ENCODE measurements around the gene TGFA.

DNA sequence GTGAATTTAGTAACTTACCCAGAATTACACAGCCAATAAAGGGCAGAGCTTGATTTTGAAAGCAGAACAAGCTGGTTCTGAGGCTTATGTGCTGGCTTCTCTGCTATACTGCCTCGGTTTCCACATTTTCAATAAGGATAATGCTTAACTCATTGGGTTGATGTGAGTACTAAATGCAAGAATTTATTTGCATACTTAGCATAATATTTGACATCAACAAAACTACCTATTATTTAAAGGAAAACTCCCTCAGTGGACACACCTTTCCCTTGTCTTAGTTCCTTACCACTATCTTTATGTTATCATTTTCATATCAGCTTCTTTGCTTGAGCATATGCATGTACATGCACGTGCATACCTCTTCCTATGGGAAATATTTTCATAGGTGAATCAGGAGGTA is 3.0 kb upstream of the TGFA start:
- no peak for TF ChIP-seq CREB1 (CRISPR knock-in tag; IDR thresholded peaks at IDR 0.05)
- no peak for TF ChIP-seq FOXJ3 (CRISPR knock-in tag; IDR thresholded peaks at IDR 0.05; ENCODE audit: borderline replicate concordance)
- TF ChIP-seq, protein P1, sequence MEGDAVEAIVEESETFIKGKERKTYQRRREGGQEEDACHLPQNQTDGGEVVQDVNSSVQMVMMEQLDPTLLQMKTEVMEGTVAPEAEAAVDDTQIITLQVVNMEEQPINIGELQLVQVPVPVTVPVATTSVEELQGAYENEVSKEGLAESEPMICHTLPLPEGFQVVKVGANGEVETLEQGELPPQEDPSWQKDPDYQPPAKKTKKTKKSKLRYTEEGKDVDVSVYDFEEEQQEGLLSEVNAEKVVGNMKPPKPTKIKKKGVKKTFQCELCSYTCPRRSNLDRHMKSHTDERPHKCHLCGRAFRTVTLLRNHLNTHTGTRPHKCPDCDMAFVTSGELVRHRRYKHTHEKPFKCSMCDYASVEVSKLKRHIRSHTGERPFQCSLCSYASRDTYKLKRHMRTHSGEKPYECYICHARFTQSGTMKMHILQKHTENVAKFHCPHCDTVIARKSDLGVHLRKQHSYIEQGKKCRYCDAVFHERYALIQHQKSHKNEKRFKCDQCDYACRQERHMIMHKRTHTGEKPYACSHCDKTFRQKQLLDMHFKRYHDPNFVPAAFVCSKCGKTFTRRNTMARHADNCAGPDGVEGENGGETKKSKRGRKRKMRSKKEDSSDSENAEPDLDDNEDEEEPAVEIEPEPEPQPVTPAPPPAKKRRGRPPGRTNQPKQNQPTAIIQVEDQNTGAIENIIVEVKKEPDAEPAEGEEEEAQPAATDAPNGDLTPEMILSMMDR (IDR thresholded peaks at IDR 0.05) = no peak
- TF ChIP-seq, protein P2, sequence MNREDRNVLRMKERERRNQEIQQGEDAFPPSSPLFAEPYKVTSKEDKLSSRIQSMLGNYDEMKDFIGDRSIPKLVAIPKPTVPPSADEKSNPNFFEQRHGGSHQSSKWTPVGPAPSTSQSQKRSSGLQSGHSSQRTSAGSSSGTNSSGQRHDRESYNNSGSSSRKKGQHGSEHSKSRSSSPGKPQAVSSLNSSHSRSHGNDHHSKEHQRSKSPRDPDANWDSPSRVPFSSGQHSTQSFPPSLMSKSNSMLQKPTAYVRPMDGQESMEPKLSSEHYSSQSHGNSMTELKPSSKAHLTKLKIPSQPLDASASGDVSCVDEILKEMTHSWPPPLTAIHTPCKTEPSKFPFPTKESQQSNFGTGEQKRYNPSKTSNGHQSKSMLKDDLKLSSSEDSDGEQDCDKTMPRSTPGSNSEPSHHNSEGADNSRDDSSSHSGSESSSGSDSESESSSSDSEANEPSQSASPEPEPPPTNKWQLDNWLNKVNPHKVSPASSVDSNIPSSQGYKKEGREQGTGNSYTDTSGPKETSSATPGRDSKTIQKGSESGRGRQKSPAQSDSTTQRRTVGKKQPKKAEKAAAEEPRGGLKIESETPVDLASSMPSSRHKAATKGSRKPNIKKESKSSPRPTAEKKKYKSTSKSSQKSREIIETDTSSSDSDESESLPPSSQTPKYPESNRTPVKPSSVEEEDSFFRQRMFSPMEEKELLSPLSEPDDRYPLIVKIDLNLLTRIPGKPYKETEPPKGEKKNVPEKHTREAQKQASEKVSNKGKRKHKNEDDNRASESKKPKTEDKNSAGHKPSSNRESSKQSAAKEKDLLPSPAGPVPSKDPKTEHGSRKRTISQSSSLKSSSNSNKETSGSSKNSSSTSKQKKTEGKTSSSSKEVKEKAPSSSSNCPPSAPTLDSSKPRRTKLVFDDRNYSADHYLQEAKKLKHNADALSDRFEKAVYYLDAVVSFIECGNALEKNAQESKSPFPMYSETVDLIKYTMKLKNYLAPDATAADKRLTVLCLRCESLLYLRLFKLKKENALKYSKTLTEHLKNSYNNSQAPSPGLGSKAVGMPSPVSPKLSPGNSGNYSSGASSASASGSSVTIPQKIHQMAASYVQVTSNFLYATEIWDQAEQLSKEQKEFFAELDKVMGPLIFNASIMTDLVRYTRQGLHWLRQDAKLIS (CRISPR knock-in tag; IDR thresholded peaks at IDR 0.05; ENCODE audit: borderline replicate concordance) = no peak
- no peak for TF ChIP-seq CBFB (CRISPR knock-in tag; IDR thresholded peaks at IDR 0.05; ENCODE audit: low read depth)
- no peak for TF ChIP-seq RELA (CRISPR knock-in tag; IDR thresholded peaks at IDR 0.05; ENCODE audit: borderline replicate concordance)
- TF ChIP-seq, protein P3, sequence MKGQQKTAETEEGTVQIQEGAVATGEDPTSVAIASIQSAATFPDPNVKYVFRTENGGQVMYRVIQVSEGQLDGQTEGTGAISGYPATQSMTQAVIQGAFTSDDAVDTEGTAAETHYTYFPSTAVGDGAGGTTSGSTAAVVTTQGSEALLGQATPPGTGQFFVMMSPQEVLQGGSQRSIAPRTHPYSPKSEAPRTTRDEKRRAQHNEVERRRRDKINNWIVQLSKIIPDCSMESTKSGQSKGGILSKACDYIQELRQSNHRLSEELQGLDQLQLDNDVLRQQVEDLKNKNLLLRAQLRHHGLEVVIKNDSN (CRISPR knock-in tag; IDR thresholded peaks at IDR 0.05) = no peak
- TF ChIP-seq TEAD1 (CRISPR knock-in tag; IDR thresholded peaks at IDR 0.05) = no peak
- TF ChIP-seq SP1 (CRISPR knock-in tag; conservative IDR thresholded peaks at IDR 0.05) = no peak
- TF ChIP-seq, protein P4, sequence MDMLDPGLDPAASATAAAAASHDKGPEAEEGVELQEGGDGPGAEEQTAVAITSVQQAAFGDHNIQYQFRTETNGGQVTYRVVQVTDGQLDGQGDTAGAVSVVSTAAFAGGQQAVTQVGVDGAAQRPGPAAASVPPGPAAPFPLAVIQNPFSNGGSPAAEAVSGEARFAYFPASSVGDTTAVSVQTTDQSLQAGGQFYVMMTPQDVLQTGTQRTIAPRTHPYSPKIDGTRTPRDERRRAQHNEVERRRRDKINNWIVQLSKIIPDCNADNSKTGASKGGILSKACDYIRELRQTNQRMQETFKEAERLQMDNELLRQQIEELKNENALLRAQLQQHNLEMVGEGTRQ (CRISPR knock-in tag; IDR thresholded peaks at IDR 0.05) = no peak
- TF ChIP-seq ZBTB21 (CRISPR knock-in tag; IDR thresholded peaks at IDR 0.05; ENCODE audit: borderline replicate concordance) = no peak
- TF ChIP-seq, protein P5, sequence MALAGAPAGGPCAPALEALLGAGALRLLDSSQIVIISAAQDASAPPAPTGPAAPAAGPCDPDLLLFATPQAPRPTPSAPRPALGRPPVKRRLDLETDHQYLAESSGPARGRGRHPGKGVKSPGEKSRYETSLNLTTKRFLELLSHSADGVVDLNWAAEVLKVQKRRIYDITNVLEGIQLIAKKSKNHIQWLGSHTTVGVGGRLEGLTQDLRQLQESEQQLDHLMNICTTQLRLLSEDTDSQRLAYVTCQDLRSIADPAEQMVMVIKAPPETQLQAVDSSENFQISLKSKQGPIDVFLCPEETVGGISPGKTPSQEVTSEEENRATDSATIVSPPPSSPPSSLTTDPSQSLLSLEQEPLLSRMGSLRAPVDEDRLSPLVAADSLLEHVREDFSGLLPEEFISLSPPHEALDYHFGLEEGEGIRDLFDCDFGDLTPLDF (CRISPR knock-in tag; IDR thresholded peaks at IDR 0.05) = no peak
- no peak for TF ChIP-seq ZNF396 (CRISPR knock-in tag; IDR thresholded peaks at IDR 0.05; ENCODE audit: borderline replicate concordance)

Measured in WTC11 (cell line).